ENCODE data around the gene ALDH1L1. TPM values are rescaled to one million over a fixed set of nuclear protein-coding genes. Genes with fewer than 3 reads are reported as not detected.

ALDH1L1 gene
- total RNA-seq, 1 experiment from 2014 or later: not detected

DNA sequence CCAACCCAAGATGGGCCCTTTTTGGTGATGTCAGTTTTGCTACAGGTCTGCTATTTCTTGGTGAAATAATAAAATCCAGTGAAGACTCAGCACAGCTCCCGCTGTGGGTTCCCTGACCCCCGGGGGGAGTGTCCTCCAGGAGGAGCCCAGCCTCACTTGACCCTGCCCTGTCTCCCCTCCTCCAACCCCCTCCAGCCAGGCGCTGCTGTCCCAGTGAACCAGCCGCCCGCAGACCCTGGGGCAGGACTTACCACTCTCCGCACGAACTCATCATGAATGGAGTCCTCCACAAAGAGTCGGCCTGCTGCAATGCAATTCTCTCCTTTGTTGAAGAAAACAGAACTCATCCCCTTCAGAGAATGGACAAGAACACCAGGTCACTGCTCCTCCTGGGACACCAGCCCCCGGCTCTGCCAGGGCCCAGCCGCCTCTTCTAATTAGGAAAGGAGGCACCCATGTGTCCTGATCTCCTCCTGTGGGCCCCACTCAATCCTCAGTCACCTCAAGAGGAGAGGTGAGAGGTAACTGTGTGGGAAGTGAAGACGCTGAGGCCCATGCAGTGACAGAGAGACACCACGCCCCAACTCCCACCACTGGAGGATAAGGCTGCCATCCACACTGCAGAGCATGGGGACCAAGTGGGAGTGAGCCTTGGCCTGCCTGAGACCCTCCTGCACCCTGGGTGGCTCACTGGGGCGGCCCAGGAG, 67.7 kb downstream of the ALDH1L1 start:
- H3K9ac ChIP-seq (ENCODE audit: low read length): no peak overlapping the region
- H4K20me1 ChIP-seq (ENCODE audit: insufficient read depth, low read depth, low read length): no peaks in the 10 kb centered on the region
- no peaks in the 10 kb centered on the region for H3K9me2 ChIP-seq (replicated peaks; ENCODE audit: insufficient read depth, low read length)
- no peak overlapping the region for H2AFZ ChIP-seq (ENCODE audit: low read length)
- no peaks in the 10 kb centered on the region for H3K4me1 ChIP-seq (ENCODE audit: low read length)
- no peaks in the 10 kb centered on the region for H3K27me3 ChIP-seq (ENCODE audit: low read length)
- no peak overlapping the region for H3K4me3 ChIP-seq (ENCODE audit: low read length)
- no peaks in the 10 kb centered on the region for H3K79me2 ChIP-seq (ENCODE audit: low read length)
- no peaks in the 10 kb centered on the region for H3K36me3 ChIP-seq (ENCODE audit: insufficient read depth, low read length)
- H3K9me3 ChIP-seq (ENCODE audit: low read length): no peaks in the 10 kb centered on the region
- no peak overlapping the region for H3K27ac ChIP-seq (ENCODE audit: low read length)
- no peak overlapping the region for H3K4me2 ChIP-seq (ENCODE audit: low read depth, low read length, poor library complexity, severe bottlenecking)
- no peak for DNase-seq

DNA sequence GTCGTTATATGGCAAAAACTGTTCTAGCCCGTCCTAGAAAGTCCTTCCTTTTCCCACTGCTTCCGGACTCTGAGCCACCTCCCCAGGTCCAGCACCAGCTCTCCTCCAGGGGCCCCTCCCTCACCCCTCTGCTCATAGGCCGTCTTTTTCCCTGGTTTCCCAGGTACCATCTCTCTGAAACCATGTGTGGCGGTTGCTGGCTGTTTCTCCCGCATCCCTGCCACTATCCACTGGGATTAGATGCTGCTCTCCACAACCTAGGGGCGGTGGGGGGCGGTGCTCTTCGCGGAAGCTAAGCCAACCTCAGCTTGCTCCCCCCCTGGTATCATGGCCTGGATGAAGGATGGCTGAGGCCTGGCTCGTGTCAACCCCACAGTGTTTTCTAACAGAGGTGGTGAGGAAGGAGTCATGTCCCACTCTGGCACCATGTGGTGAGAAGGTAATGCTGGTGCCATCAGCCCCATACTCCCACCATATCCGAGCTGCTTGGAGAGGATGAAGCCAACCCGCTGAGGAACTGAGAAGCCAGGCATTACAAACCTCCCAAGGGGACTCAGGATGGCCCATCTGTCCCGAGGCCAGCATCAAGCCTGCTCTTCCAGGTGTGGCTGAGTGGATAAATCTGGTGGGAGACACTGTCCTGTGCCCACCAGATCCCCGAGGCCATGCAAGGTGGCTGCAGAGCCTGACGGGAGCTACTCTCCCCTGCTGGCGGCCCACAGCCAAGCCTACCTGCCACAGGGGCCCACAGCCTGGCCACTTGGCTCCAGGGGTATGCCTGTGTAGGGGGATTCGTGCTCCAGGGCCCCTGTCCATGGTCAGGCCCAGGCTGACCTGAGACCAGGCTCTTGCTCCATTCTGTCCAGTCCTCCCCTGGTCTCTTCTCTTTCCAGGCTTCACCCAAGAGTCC, 68.6 kb downstream of the ALDH1L1 start:
- no peaks in the 10 kb centered on the region for H3K9me3 ChIP-seq (ENCODE audit: low read length)
- DNase-seq: no peak
- no peaks in the 10 kb centered on the region for H4K20me1 ChIP-seq (ENCODE audit: insufficient read depth, low read depth, low read length)
- no peak overlapping the region for H3K4me2 ChIP-seq (ENCODE audit: low read depth, low read length, poor library complexity, severe bottlenecking)
- H3K27me3 ChIP-seq (ENCODE audit: low read length): no peaks in the 10 kb centered on the region
- no peaks in the 10 kb centered on the region for H3K9me2 ChIP-seq (replicated peaks; ENCODE audit: insufficient read depth, low read length)
- H2AFZ ChIP-seq (ENCODE audit: low read length): no peak overlapping the region
- H3K79me2 ChIP-seq (ENCODE audit: low read length): no peaks in the 10 kb centered on the region
- no peaks in the 10 kb centered on the region for H3K4me1 ChIP-seq (ENCODE audit: low read length)
- no peak overlapping the region for H3K27ac ChIP-seq (ENCODE audit: low read length)
- H3K36me3 ChIP-seq (ENCODE audit: insufficient read depth, low read length): no peaks in the 10 kb centered on the region
- H3K4me3 ChIP-seq (ENCODE audit: low read length): no peak overlapping the region
- H3K9ac ChIP-seq (ENCODE audit: low read length): no peak overlapping the region

DNA sequence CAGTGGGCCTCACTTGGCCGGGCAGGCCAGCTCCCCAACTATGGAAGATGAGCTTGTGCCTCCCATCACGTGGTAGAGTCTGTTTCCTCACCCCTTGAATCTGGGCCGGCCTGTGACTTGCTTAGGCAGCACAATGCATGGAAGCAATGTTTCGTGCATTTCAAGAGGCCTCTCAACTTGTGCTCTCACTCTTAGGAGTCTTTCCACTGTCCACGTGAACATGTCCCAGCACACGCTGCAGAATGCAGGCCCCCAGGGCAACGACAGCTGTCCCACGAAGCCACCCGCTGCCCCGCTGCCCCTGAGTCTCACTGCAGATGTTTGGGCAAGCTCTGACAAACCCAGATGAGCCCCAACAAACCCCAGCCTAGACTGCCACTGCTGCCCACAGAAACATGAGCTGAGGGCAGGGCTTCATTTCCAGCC, 69.2 kb downstream of the ALDH1L1 start:
- Histone ChIP-seq H3K4me3 (ENCODE audit: low read length) (no peak overlapping the region), H3K27ac (ENCODE audit: low read length) (no peak overlapping the region), H3K4me1 (ENCODE audit: low read length) (no peaks in the 10 kb centered on the region)

DNA sequence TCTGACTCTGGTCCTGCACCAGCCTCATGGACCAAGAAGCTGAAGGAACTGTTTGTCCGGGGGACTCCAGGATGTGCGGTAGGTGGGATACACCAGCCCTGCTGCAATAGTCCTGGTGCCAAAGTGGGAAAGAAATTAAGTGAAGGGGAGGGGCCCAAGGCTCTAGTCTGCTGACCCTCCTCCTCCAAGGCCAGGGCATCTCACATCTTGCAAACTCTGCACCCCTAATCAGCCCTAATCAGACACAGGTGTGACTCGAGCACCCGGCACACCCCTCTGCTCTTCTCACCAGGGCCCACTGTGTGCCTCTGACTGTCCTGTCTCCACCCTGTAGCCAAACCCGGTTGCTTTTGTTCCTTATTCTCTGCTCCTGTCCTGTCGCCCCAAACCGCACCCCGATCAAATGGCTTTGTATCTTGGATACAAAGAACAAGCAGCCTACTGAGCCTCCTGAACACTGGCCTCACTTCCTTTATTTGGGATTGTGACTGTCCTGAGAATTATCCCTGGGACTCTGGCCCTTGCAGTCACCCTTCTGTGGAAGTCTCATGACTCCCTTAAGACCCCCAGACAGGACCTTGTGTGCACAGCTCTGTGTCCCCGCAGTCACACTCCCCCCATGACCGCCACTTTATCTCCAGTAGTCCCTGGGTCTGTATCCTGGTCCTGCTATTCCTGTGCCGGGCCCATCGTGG, 69.8 kb downstream of the ALDH1L1 start:
- Histone ChIP-seq H3K9me3 (ENCODE audit: low read length) (no peaks in the 10 kb centered on the region), H4K20me1 (ENCODE audit: insufficient read depth, low read depth, low read length) (no peaks in the 10 kb centered on the region), H3K27ac (ENCODE audit: low read length) (no peak overlapping the region), H3K9me2 (replicated peaks; ENCODE audit: insufficient read depth, low read length) (no peaks in the 10 kb centered on the region), H3K36me3 (ENCODE audit: insufficient read depth, low read length) (no peaks in the 10 kb centered on the region), H3K9ac (ENCODE audit: low read length) (no peak overlapping the region), H3K4me2 (ENCODE audit: low read depth, low read length, poor library complexity, severe bottlenecking) (no peak overlapping the region), H3K79me2 (ENCODE audit: low read length) (no peaks in the 10 kb centered on the region), H3K27me3 (ENCODE audit: low read length) (no peaks in the 10 kb centered on the region), H3K4me1 (ENCODE audit: low read length) (no peaks in the 10 kb centered on the region), H2AFZ (ENCODE audit: low read length) (no peak overlapping the region), H3K4me3 (ENCODE audit: low read length) (no peak overlapping the region)
- DNase-seq: no peak

More for the DNA sequence above, 69.2 kb downstream of the ALDH1L1 start:
- Histone ChIP-seq H3K36me3 (ENCODE audit: insufficient read depth, low read length) (no peaks in the 10 kb centered on the region), H4K20me1 (ENCODE audit: insufficient read depth, low read depth, low read length) (no peaks in the 10 kb centered on the region), H3K9ac (ENCODE audit: low read length) (no peak overlapping the region), H2AFZ (ENCODE audit: low read length) (no peak overlapping the region), H3K9me2 (replicated peaks; ENCODE audit: insufficient read depth, low read length) (no peaks in the 10 kb centered on the region), H3K9me3 (ENCODE audit: low read length) (no peaks in the 10 kb centered on the region), H3K4me2 (ENCODE audit: low read depth, low read length, poor library complexity, severe bottlenecking) (no peak overlapping the region), H3K27me3 (ENCODE audit: low read length) (no peaks in the 10 kb centered on the region), H3K79me2 (ENCODE audit: low read length) (no peaks in the 10 kb centered on the region)
- DNase-seq: no peak

DNA sequence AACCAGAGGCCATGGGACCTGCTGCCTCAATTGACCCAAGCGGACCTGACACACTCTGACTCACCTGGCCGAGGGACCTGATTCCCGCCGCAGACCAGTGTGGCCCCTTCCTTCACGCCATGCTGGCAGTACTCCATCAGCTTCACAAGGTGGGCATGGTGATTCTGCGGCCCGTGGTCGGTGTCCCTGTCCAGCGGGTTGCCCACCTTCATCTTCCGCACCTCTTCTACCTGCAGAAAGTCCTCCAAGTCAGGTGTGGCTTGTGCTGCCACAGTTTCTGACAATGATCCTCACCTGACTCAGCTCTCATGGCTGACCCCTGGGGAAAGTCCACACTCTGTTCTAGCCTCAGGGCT, 70.5 kb downstream of the ALDH1L1 start:
- Histone ChIP-seq H3K27ac (ENCODE audit: low read length) (no peak overlapping the region), H3K9ac (ENCODE audit: low read length) (no peak overlapping the region), H3K27me3 (ENCODE audit: low read length) (no peaks in the 10 kb centered on the region), H3K9me3 (ENCODE audit: low read length) (no peaks in the 10 kb centered on the region), H3K9me2 (replicated peaks; ENCODE audit: insufficient read depth, low read length) (no peaks in the 10 kb centered on the region), H4K20me1 (ENCODE audit: insufficient read depth, low read depth, low read length) (no peaks in the 10 kb centered on the region), H3K79me2 (ENCODE audit: low read length) (no peaks in the 10 kb centered on the region), H3K4me3 (ENCODE audit: low read length) (no peak overlapping the region), H3K4me1 (ENCODE audit: low read length) (no peaks in the 10 kb centered on the region), H3K4me2 (ENCODE audit: low read depth, low read length, poor library complexity, severe bottlenecking) (no peak overlapping the region), H2AFZ (ENCODE audit: low read length) (no peak overlapping the region), H3K36me3 (ENCODE audit: insufficient read depth, low read length) (no peaks in the 10 kb centered on the region)
- no peak for DNase-seq

DNA sequence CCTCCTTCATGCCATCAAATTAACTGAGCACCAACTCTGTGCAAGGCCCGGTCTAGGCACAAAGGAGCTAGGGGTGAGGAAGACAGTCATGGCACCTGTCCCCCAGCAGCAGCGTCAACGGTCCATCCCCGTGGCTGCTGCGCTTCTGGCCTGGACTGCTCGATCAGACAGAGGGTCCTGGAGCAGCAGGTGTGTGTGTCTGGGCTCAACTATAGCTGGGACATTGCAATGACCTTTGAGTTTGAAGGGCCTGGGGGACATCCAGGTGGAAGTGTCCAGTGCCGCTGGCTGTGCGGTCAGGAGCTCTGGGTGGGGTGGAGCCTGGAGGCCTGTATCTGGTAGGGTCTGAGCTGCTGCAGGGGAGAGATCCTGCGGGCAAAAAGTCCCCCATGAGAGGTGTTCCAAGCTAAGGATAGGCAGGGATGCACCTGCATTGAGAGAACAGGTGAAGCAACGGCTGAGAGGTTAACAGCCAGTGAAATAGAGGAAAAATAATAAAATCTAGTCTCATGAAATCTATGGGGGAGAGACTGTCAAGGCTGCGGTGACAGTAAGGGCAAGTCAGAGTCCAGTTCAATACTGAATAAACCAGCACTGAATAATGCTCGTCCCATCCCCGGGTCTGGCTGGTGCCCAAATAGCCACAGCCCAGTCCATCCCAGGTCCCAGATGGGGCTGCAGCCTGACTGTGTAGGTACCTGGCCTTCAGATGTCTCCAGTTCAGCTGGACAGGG, 71.1 kb downstream of the ALDH1L1 start:
- Histone ChIP-seq H3K27me3 (ENCODE audit: low read length) (no peaks in the 10 kb centered on the region), H3K9me3 (ENCODE audit: low read length) (no peaks in the 10 kb centered on the region)
- DNase-seq: no peak

DNA sequence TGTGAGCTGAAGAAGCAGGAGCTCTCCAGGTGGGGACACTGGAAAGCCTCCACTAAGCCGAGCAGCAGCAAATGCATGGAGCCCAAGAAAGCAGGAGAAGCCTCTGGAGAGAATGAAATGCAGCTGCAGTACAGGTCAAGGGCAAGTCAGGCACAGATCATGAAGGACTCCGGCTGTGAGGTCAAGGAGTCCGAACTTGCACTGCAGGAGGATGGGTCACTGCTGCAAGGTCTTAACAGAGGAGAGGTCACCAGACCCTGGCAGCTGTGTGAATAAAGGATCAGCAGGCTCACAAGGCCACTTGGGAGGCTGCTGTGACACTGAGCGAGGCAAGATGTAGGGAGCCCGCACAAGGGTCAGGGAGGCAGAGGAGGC, 71.7 kb downstream of the ALDH1L1 start:
- H3K79me2 ChIP-seq (ENCODE audit: low read length): no peaks in the 10 kb centered on the region
- H4K20me1 ChIP-seq (ENCODE audit: insufficient read depth, low read depth, low read length): no peaks in the 10 kb centered on the region
- H3K9ac ChIP-seq (ENCODE audit: low read length): no peak overlapping the region
- no peaks in the 10 kb centered on the region for H3K9me3 ChIP-seq (ENCODE audit: low read length)
- H3K4me1 ChIP-seq (ENCODE audit: low read length): no peaks in the 10 kb centered on the region
- no peak overlapping the region for H3K27ac ChIP-seq (ENCODE audit: low read length)
- no peaks in the 10 kb centered on the region for H3K9me2 ChIP-seq (replicated peaks; ENCODE audit: insufficient read depth, low read length)
- DNase-seq: no peak
- no peak overlapping the region for H2AFZ ChIP-seq (ENCODE audit: low read length)
- no peak overlapping the region for H3K4me3 ChIP-seq (ENCODE audit: low read length)
- H3K27me3 ChIP-seq (ENCODE audit: low read length): no peaks in the 10 kb centered on the region
- no peak overlapping the region for H3K4me2 ChIP-seq (ENCODE audit: low read depth, low read length, poor library complexity, severe bottlenecking)
- H3K36me3 ChIP-seq (ENCODE audit: insufficient read depth, low read length): no peaks in the 10 kb centered on the region

More for the DNA sequence above, 71.1 kb downstream of the ALDH1L1 start:
- H3K4me3 ChIP-seq (ENCODE audit: low read length): no peak overlapping the region
- no peak overlapping the region for H3K4me2 ChIP-seq (ENCODE audit: low read depth, low read length, poor library complexity, severe bottlenecking)
- H4K20me1 ChIP-seq (ENCODE audit: insufficient read depth, low read depth, low read length): no peaks in the 10 kb centered on the region
- H3K9ac ChIP-seq (ENCODE audit: low read length): no peak overlapping the region
- no peaks in the 10 kb centered on the region for H3K4me1 ChIP-seq (ENCODE audit: low read length)
- H3K79me2 ChIP-seq (ENCODE audit: low read length): no peaks in the 10 kb centered on the region
- H3K36me3 ChIP-seq (ENCODE audit: insufficient read depth, low read length): no peaks in the 10 kb centered on the region
- H3K9me2 ChIP-seq (replicated peaks; ENCODE audit: insufficient read depth, low read length): no peaks in the 10 kb centered on the region
- no peak overlapping the region for H3K27ac ChIP-seq (ENCODE audit: low read length)
- no peak overlapping the region for H2AFZ ChIP-seq (ENCODE audit: low read length)
